Brain microvascular endothelial cell (primary cell): ENCODE results near the gene SACS.

Experiments
- DNase-seq: peaks from one replicate; pipeline ENCODE4 v3.0.0-alpha.2; 2020
- H3K27ac ChIP-seq: fragments of 250-450 bp; sonication (Bioruptor Pico); 2 replicates; pipeline ENCODE4 v1.5.1; 2020; ENCODE audit warnings: mild to moderate bottlenecking, moderate library complexity
- H3K27me3 ChIP-seq: fragments of 250-450 bp; sonication (Bioruptor Pico); replicated peaks from 2 replicates; pipeline ENCODE4 v1.5.1; 2020; ENCODE audit warnings: mild to moderate bottlenecking
- H3K36me3 ChIP-seq: fragments of 250-450 bp; sonication (Bioruptor Pico); replicated peaks from 2 replicates; pipeline ENCODE4 v1.5.1; 2020; ENCODE audit warnings: mild to moderate bottlenecking
- H3K4me3 ChIP-seq: 2 replicates; pipeline ENCODE4 v1.5.1; 2011; ENCODE audit warnings: low read depth, mild to moderate bottlenecking, control low read depth, low read length, moderate library complexity
- CTCF ChIP-seq: IDR thresholded peaks from 2 replicates; pipeline ENCODE4 v1.5.1; 2011; ENCODE audit warnings: low read depth, mild to moderate bottlenecking, moderate library complexity, low read length, control low read depth, inconsistent platforms; ENCODE audit errors: missing control alignments
- in situ Hi-C: cut with HindIII; loops from 2 replicates; pipeline ENCODE4 v1.10.0; 2017; ENCODE audit warnings: low sequenced_read_pairs, low pct_ligation_motif_present

Gene SACS

GRCh38 chr13:23349161-23349897 is 84.2 kb downstream of the SACS start:
- no peak overlapping the region for H3K27ac ChIP-seq
- H3K4me3 ChIP-seq, result no peak overlapping the region
- peaks cover 48% of the 10 kb centered on the region for H3K36me3 ChIP-seq
- in situ Hi-C loops, result no loop called here
- no peak for DNase-seq
- TF ChIP-seq CTCF, result no peak
- no peaks in the 10 kb centered on the region for H3K27me3 ChIP-seq

- Histone ChIP-seq H3K4me3 (no peak overlapping the region), H3K36me3 (peaks cover 44% of the 10 kb centered on the region), H3K27ac (no peak overlapping the region), H3K27me3 (no peaks in the 10 kb centered on the region)
- DNase-seq, result no peak
- in situ Hi-C loops, result no loop called here
- peak; percentile 29 for TF ChIP-seq CTCF
These were observed 85.0 kb downstream of the SACS start for GRCh38 chr13:23348262-23349127.

- TF ChIP-seq CTCF, result no peak
- H3K27me3 ChIP-seq, result no peaks in the 10 kb centered on the region
- H3K4me3 ChIP-seq, result no peak overlapping the region
- in situ Hi-C loops, result no loop called here
- peaks cover 36% of the 10 kb centered on the region for H3K36me3 ChIP-seq
- no peak overlapping the region for H3K27ac ChIP-seq
- DNase-seq, result no peak
These were observed 85.9 kb downstream of the SACS start for GRCh38 chr13:23347601-23348000.

GRCh38 chr13:23344931-23345595 is 88.4 kb downstream of the SACS start:
- Histone ChIP-seq H3K27ac (no peak overlapping the region), H3K36me3 (peaks cover 37% of the 10 kb centered on the region), H3K27me3 (no peaks in the 10 kb centered on the region), H3K4me3 (no peak overlapping the region)
- no peak for TF ChIP-seq CTCF
- in situ Hi-C loops, result no loop called here
- no peak for DNase-seq

- TF ChIP-seq CTCF, result no peak
- Histone ChIP-seq H3K4me3 (no peak overlapping the region), H3K36me3 (peaks cover 25% of the 10 kb centered on the region), H3K27me3 (no peaks in the 10 kb centered on the region), H3K27ac (no peak overlapping the region)
- in situ Hi-C loops, result no loop called here
- DNase-seq, result no peak
These were observed 94.3 kb downstream of the SACS start for GRCh38 chr13:23339225-23339624.
